ENCODE results near the gene KIF21A.

The KIF21A gene

GRCh38 chr12:39372204-39372925, 70.6 kb downstream of the KIF21A start:
- no peaks in the 10 kb centered on the region for H3K27me3 ChIP-seq (replicated peaks; ENCODE audit: control insufficient read depth, insufficient read depth, low read length, poor library complexity, severe bottlenecking)
- H3K9me3 ChIP-seq (ENCODE audit: control insufficient read depth, low read length): no peaks in the 10 kb centered on the region
- H3K4me3 ChIP-seq (ENCODE audit: insufficient read depth, low read depth, low read length, poor library complexity, severe bottlenecking): no peak overlapping the region
- no peaks in the 10 kb centered on the region for H3K4me1 ChIP-seq (ENCODE audit: control insufficient read depth, insufficient read depth, low read length, poor library complexity, severe bottlenecking)
- DNase-seq: no peak
- no peaks in the 10 kb centered on the region for H3K36me3 ChIP-seq (ENCODE audit: control insufficient read depth, insufficient read depth, low read length)
- H3K27ac ChIP-seq (ENCODE audit: insufficient read depth, low read length, poor library complexity, severe bottlenecking): no peak overlapping the region

GRCh38 chr12:39369756-39370155, 73.2 kb downstream of the KIF21A start:
- no peaks in the 10 kb centered on the region for H3K27me3 ChIP-seq (replicated peaks; ENCODE audit: control insufficient read depth, insufficient read depth, low read length, poor library complexity, severe bottlenecking)
- H3K9me3 ChIP-seq (ENCODE audit: control insufficient read depth, low read length): no peaks in the 10 kb centered on the region
- no peak overlapping the region for H3K4me3 ChIP-seq (ENCODE audit: insufficient read depth, low read depth, low read length, poor library complexity, severe bottlenecking)
- peaks cover 3% of the 10 kb centered on the region for H3K36me3 ChIP-seq (ENCODE audit: control insufficient read depth, insufficient read depth, low read length)
- no peak for DNase-seq
- H3K27ac ChIP-seq (ENCODE audit: insufficient read depth, low read length, poor library complexity, severe bottlenecking): no peak overlapping the region
- no peaks in the 10 kb centered on the region for H3K4me1 ChIP-seq (ENCODE audit: control insufficient read depth, insufficient read depth, low read length, poor library complexity, severe bottlenecking)

DNA sequence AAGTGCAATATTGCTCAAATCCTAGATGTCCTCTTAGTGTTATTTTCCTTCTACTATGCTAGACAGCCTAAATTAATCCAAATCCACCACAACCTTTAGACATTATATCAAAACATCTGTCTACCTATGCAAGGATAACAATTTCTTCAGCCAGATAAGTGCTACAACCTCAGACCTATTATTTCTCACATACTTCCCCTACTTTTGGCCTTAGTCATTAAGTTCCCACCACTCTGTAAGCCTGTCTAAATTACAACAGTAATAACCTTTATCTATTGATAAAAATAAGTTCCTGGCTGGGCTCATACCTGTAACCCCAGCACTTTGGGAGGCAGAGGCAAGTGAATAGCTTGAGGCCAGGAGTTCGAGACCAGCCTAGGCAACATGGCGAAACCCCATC, 74.0 kb downstream of the KIF21A start:
- H3K27me3 ChIP-seq (replicated peaks; ENCODE audit: control insufficient read depth, insufficient read depth, low read length, poor library complexity, severe bottlenecking): no peaks in the 10 kb centered on the region
- no peak overlapping the region for H3K4me3 ChIP-seq (ENCODE audit: insufficient read depth, low read depth, low read length, poor library complexity, severe bottlenecking)
- no peak for DNase-seq
- no peak overlapping the region for H3K27ac ChIP-seq (ENCODE audit: insufficient read depth, low read length, poor library complexity, severe bottlenecking)
- H3K4me1 ChIP-seq (ENCODE audit: control insufficient read depth, insufficient read depth, low read length, poor library complexity, severe bottlenecking): no peaks in the 10 kb centered on the region
- H3K9me3 ChIP-seq (ENCODE audit: control insufficient read depth, low read length): no peaks in the 10 kb centered on the region
- H3K36me3 ChIP-seq (ENCODE audit: control insufficient read depth, insufficient read depth, low read length): peaks cover 3% of the 10 kb centered on the region

DNA sequence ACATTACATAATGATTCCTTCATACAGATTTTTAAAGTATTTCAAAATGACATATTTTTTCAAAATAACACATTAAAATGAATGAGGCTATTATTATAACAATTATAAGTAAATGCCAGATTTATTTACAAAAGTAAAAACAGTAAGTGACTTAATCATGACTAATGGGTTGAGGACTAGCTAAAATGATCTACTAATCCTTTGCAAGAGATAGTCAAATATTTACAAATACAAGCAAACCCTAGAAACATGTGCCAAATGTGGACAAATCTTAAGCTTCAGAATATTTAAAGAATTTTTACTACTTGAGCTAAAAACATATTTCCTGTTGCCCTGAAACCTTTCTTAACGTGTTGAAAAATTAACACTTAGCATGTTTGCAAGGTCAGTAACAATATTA, 74.8 kb downstream of the KIF21A start:
- Histone ChIP-seq H3K9me3 (ENCODE audit: control insufficient read depth, low read length) (no peaks in the 10 kb centered on the region), H3K4me1 (ENCODE audit: control insufficient read depth, insufficient read depth, low read length, poor library complexity, severe bottlenecking) (no peaks in the 10 kb centered on the region), H3K27me3 (replicated peaks; ENCODE audit: control insufficient read depth, insufficient read depth, low read length, poor library complexity, severe bottlenecking) (no peaks in the 10 kb centered on the region), H3K27ac (ENCODE audit: insufficient read depth, low read length, poor library complexity, severe bottlenecking) (no peak overlapping the region), H3K36me3 (ENCODE audit: control insufficient read depth, insufficient read depth, low read length) (peaks cover 3% of the 10 kb centered on the region), H3K4me3 (ENCODE audit: insufficient read depth, low read depth, low read length, poor library complexity, severe bottlenecking) (no peak overlapping the region)
- no peak for DNase-seq

DNA sequence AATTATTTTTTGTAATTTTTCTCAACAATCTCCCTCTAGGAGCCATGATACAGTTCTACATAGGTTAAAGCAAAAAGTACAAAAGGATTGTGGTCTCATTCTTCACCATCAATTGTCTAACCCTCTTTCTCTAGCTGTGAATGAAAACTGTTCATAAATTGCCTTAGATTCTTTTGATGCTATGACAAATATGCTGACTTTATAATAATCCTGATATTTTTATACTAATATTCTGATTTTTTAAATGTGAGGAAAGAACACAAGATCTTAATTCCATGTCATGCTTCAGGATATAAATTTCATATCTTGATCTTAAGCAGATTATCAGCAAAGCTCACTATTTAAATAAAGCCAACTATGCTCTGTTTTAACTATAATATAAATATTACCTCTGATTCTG, 75.4 kb downstream of the KIF21A start:
- no peaks in the 10 kb centered on the region for H3K27me3 ChIP-seq (replicated peaks; ENCODE audit: control insufficient read depth, insufficient read depth, low read length, poor library complexity, severe bottlenecking)
- no peak for DNase-seq
- H3K27ac ChIP-seq (ENCODE audit: insufficient read depth, low read length, poor library complexity, severe bottlenecking): no peak overlapping the region
- no peaks in the 10 kb centered on the region for H3K4me1 ChIP-seq (ENCODE audit: control insufficient read depth, insufficient read depth, low read length, poor library complexity, severe bottlenecking)
- H3K9me3 ChIP-seq (ENCODE audit: control insufficient read depth, low read length): no peaks in the 10 kb centered on the region
- H3K4me3 ChIP-seq (ENCODE audit: insufficient read depth, low read depth, low read length, poor library complexity, severe bottlenecking): no peak overlapping the region
- H3K36me3 ChIP-seq (ENCODE audit: control insufficient read depth, insufficient read depth, low read length): peaks cover 3% of the 10 kb centered on the region

DNA sequence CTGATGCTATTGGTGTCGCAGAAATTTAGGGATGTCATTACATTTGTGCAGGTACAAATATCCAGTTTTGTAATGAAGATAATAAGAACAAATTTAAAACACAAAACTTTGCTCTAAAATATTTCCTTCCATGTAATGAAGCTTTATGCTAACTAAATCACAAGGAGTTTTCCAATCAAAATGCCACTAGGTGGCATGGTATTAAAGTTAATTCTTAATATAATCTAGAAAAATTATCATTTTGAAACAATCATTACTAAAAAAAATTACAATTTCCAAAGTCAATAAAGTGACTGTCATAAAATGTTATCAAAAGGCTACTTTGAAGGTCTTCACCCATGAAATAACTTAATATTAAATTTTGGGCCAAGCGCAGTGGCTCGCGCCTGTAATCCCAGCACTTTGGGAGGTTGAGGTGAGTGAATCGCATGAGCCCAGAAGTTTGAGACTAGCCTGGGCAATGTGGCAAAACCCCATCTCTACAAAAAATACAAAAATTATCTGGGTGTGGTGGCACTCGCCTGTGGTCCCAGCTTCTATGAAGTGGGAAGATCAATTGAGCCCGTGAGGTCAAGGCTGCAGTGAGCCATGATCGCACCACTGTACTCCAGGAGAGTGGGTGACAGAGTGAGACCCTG, 77.4 kb downstream of the KIF21A start:
- no peak overlapping the region for H3K27ac ChIP-seq (ENCODE audit: insufficient read depth, low read length, poor library complexity, severe bottlenecking)
- H3K9me3 ChIP-seq (ENCODE audit: control insufficient read depth, low read length): no peaks in the 10 kb centered on the region
- H3K4me3 ChIP-seq (ENCODE audit: insufficient read depth, low read depth, low read length, poor library complexity, severe bottlenecking): no peak overlapping the region
- peaks cover 3% of the 10 kb centered on the region for H3K36me3 ChIP-seq (ENCODE audit: control insufficient read depth, insufficient read depth, low read length)
- H3K4me1 ChIP-seq (ENCODE audit: control insufficient read depth, insufficient read depth, low read length, poor library complexity, severe bottlenecking): no peaks in the 10 kb centered on the region
- H3K27me3 ChIP-seq (replicated peaks; ENCODE audit: control insufficient read depth, insufficient read depth, low read length, poor library complexity, severe bottlenecking): no peaks in the 10 kb centered on the region
- no peak for DNase-seq

- no peak overlapping the region for H3K27ac ChIP-seq (ENCODE audit: insufficient read depth, low read length, poor library complexity, severe bottlenecking)
- no peak overlapping the region for H3K4me3 ChIP-seq (ENCODE audit: insufficient read depth, low read depth, low read length, poor library complexity, severe bottlenecking)
- H3K27me3 ChIP-seq (replicated peaks; ENCODE audit: control insufficient read depth, insufficient read depth, low read length, poor library complexity, severe bottlenecking): no peaks in the 10 kb centered on the region
- H3K36me3 ChIP-seq (ENCODE audit: control insufficient read depth, insufficient read depth, low read length): peaks cover 3% of the 10 kb centered on the region
- DNase-seq: no peak
- H3K9me3 ChIP-seq (ENCODE audit: control insufficient read depth, low read length): no peaks in the 10 kb centered on the region
- no peaks in the 10 kb centered on the region for H3K4me1 ChIP-seq (ENCODE audit: control insufficient read depth, insufficient read depth, low read length, poor library complexity, severe bottlenecking)
These were observed 78.7 kb downstream of the KIF21A start for GRCh38 chr12:39364196-39364595.

- H3K9me3 ChIP-seq (ENCODE audit: control insufficient read depth, low read length): no peaks in the 10 kb centered on the region
- H3K36me3 ChIP-seq (ENCODE audit: control insufficient read depth, insufficient read depth, low read length): peaks cover 5% of the 10 kb centered on the region
- no peak for DNase-seq
- H3K4me1 ChIP-seq (ENCODE audit: control insufficient read depth, insufficient read depth, low read length, poor library complexity, severe bottlenecking): no peaks in the 10 kb centered on the region
- no peaks in the 10 kb centered on the region for H3K27me3 ChIP-seq (replicated peaks; ENCODE audit: control insufficient read depth, insufficient read depth, low read length, poor library complexity, severe bottlenecking)
- H3K4me3 ChIP-seq (ENCODE audit: insufficient read depth, low read depth, low read length, poor library complexity, severe bottlenecking): no peak overlapping the region
- H3K27ac ChIP-seq (ENCODE audit: insufficient read depth, low read length, poor library complexity, severe bottlenecking): no peak overlapping the region
These were observed 83.3 kb downstream of the KIF21A start for GRCh38 chr12:39359645-39360044.

GRCh38 chr12:39357041-39357440, 85.9 kb downstream of the KIF21A start:
- Histone ChIP-seq H3K4me1 (ENCODE audit: control insufficient read depth, insufficient read depth, low read length, poor library complexity, severe bottlenecking) (no peaks in the 10 kb centered on the region), H3K36me3 (ENCODE audit: control insufficient read depth, insufficient read depth, low read length) (peaks cover 5% of the 10 kb centered on the region)
- no peak for DNase-seq

DNA sequence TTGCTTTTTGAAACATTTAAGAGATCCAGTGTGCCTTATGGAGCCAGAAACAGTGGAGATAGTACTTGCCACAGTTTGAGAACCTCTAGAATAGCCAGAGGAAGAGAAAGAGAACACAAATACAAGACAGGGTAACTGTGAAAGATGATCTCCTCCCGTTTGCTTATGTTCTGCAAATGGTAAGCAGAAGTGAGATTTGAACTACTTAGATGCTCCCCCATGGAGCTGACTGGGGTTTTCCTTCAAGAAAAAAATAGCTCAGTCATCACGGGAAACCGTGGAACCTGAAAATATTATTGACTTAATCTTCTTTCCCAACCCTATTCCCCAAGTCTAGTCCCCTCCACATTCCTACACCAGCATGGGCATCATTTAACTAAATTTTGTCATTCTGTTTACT, 87.1 kb downstream of the KIF21A start:
- H3K9me3 ChIP-seq (ENCODE audit: control insufficient read depth, low read length): no peaks in the 10 kb centered on the region
- DNase-seq: no peak
- no peaks in the 10 kb centered on the region for H3K27me3 ChIP-seq (replicated peaks; ENCODE audit: control insufficient read depth, insufficient read depth, low read length, poor library complexity, severe bottlenecking)
- no peak overlapping the region for H3K4me3 ChIP-seq (ENCODE audit: insufficient read depth, low read depth, low read length, poor library complexity, severe bottlenecking)
- no peaks in the 10 kb centered on the region for H3K4me1 ChIP-seq (ENCODE audit: control insufficient read depth, insufficient read depth, low read length, poor library complexity, severe bottlenecking)
- peaks cover 5% of the 10 kb centered on the region for H3K36me3 ChIP-seq (ENCODE audit: control insufficient read depth, insufficient read depth, low read length)
- H3K27ac ChIP-seq (ENCODE audit: insufficient read depth, low read length, poor library complexity, severe bottlenecking): no peak overlapping the region

More at GRCh38 chr12:39357041-39357440, 85.9 kb downstream of the KIF21A start:
- H3K9me3 ChIP-seq (ENCODE audit: control insufficient read depth, low read length): no peaks in the 10 kb centered on the region
- H3K27ac ChIP-seq (ENCODE audit: insufficient read depth, low read length, poor library complexity, severe bottlenecking): no peak overlapping the region
- H3K4me3 ChIP-seq (ENCODE audit: insufficient read depth, low read depth, low read length, poor library complexity, severe bottlenecking): no peak overlapping the region
- H3K27me3 ChIP-seq (replicated peaks; ENCODE audit: control insufficient read depth, insufficient read depth, low read length, poor library complexity, severe bottlenecking): no peaks in the 10 kb centered on the region
